Nephron progenitor cell (in vitro differentiated cells): ENCODE measurements around the gene OMG.

ENCODE experiments used
- DNase-seq: peaks from one replicate; pipeline ENCODE4 v3.0.0; 2021
- H3K27ac Mint-ChIP-seq: 2 replicates; pipeline ENCODE4 v1.8.0; 2021; ENCODE audit warnings: mild to moderate bottlenecking, moderate library complexity, mixed read lengths
- H3K27me3 Mint-ChIP-seq: 2 replicates; pipeline ENCODE4 v1.8.0; 2021; ENCODE audit warnings: mild to moderate bottlenecking, low read depth, mixed read lengths; ENCODE audit not compliant: poor library complexity
- H3K36me3 Mint-ChIP-seq: 2 replicates; pipeline ENCODE4 v1.8.0; 2021; ENCODE audit warnings: low read depth, mixed read lengths
- H3K4me1 Mint-ChIP-seq: 2 replicates; pipeline ENCODE4 v1.8.0; 2021; ENCODE audit warnings: mixed read lengths
- H3K4me3 Mint-ChIP-seq: 2 replicates; pipeline ENCODE4 v1.8.0; 2021; ENCODE audit warnings: mild to moderate bottlenecking, moderate library complexity, mixed read lengths
- H3K9me3 Mint-ChIP-seq: 2 replicates; pipeline ENCODE4 v1.8.0; 2021; ENCODE audit warnings: mild to moderate bottlenecking, moderate library complexity, mixed read lengths
- TF ChIP-seq, protein P1 (sequence below): fragments of 200-600 bp; sonication (generic); IDR thresholded peaks from 2 replicates; pipeline ENCODE4 v1.5.0; 2021; ENCODE audit warnings: antibody characterized with exemption

The OMG gene

DNA sequence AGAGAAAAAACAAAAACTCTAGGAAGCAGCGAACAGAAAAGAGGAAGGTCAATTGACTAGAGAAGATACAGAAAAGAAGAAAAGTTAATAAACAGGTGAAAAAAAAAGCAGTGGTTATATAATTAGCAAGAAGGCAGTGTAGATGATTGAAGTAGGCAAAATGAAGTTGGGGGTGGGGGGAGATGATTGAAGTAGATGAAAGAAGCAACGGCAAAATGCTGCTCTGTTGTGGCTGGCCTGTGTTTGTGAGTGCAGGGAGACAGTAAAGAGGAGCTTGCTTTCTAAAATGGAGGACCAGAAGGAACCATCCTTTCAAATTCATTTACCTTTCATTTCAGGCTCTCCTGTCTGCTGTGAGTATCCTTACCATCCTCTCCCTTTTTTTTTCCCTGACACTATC lies 13.2 kb upstream of the OMG start:
- H3K9me3 Mint-ChIP-seq, result no peaks in the 10 kb centered on the region
- H3K27ac Mint-ChIP-seq, result peak overlapping the region; percentile 7
- no peak overlapping the region for H3K4me3 Mint-ChIP-seq
- TF ChIP-seq, protein P1, sequence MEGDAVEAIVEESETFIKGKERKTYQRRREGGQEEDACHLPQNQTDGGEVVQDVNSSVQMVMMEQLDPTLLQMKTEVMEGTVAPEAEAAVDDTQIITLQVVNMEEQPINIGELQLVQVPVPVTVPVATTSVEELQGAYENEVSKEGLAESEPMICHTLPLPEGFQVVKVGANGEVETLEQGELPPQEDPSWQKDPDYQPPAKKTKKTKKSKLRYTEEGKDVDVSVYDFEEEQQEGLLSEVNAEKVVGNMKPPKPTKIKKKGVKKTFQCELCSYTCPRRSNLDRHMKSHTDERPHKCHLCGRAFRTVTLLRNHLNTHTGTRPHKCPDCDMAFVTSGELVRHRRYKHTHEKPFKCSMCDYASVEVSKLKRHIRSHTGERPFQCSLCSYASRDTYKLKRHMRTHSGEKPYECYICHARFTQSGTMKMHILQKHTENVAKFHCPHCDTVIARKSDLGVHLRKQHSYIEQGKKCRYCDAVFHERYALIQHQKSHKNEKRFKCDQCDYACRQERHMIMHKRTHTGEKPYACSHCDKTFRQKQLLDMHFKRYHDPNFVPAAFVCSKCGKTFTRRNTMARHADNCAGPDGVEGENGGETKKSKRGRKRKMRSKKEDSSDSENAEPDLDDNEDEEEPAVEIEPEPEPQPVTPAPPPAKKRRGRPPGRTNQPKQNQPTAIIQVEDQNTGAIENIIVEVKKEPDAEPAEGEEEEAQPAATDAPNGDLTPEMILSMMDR, result no peak
- no peak for DNase-seq
- peaks cover 30% of the 10 kb centered on the region for H3K36me3 Mint-ChIP-seq
- no peaks in the 10 kb centered on the region for H3K27me3 Mint-ChIP-seq
- H3K4me1 Mint-ChIP-seq, result peaks cover 13% of the 10 kb centered on the region

DNA sequence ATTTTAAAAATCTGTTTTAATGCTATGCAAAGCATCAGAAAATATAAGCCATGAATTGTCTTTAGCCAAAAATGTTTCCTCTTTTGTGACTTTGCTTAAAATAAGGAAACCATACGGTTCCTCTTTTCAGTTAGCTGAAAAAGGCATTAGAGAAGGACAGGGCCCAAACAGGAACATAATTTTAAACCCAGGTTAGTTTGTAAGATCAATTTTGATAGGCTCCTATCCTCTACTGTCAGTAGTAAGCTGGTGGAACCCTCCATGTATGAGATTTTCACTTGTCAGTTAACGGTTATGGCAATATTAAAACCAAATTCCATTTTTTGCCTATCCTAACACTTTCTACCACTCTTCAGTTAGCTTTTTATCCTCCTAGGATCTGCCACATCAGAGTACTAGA lies 12.5 kb upstream of the OMG start:
- Mint-ChIP-seq H3K27ac (no peak overlapping the region), H3K9me3 (no peaks in the 10 kb centered on the region), H3K4me1 (peaks cover 13% of the 10 kb centered on the region), H3K4me3 (no peak overlapping the region), H3K27me3 (no peaks in the 10 kb centered on the region), H3K36me3 (peaks cover 34% of the 10 kb centered on the region)
- TF ChIP-seq, protein P1, result no peak
- no peak for DNase-seq

DNA sequence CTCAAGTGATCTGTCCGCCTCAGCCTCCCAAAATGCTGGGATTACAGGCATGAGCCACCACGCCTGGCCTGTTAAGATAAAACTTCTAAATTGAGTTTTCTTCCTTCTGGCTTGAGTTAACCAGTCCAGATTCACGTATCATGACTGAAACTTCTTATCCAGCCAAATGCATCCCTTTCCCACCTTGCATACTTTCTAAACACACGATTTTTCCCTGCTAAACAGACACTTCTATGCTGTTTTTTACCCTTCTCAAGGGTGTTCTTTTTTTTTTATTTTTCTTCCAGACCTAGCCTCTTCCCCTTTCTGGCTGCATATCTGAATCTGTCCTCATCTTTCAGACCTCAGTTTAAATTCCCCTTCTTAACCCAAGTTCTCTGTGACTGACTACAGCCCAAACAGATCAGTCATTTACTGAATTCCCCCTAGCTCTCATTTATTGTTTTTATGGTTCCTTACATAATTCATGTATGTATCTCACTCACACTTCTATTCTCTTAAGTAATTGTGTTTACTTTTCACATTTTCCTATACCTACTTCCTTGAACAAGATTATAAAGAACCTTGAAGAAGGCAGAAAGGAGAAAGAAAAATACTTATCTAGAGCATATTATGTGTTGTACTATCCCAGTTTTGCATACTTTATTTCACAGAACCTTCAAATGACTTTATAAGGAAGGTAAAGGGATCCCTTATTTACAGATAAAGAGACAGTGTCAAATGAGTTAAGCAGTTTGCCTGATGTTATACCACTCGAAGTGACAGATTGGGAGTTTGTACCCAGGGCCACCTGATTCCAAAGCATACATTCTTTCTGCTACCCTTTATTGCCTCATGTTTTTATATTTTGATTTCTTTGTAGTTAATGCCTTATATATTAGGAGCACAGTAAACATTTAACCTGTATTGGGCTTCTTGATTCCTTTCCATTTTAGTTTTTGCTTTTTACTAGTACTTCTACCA lies 11.6 kb upstream of the OMG start:
- H3K36me3 Mint-ChIP-seq, result peaks cover 37% of the 10 kb centered on the region
- TF ChIP-seq, protein P1, result no peak
- no peaks in the 10 kb centered on the region for H3K27me3 Mint-ChIP-seq
- H3K4me3 Mint-ChIP-seq, result no peak overlapping the region
- H3K9me3 Mint-ChIP-seq, result peaks cover 4% of the 10 kb centered on the region
- DNase-seq, result no peak
- H3K27ac Mint-ChIP-seq, result peak overlapping the region; percentile 60
- peaks cover 13% of the 10 kb centered on the region for H3K4me1 Mint-ChIP-seq

DNA sequence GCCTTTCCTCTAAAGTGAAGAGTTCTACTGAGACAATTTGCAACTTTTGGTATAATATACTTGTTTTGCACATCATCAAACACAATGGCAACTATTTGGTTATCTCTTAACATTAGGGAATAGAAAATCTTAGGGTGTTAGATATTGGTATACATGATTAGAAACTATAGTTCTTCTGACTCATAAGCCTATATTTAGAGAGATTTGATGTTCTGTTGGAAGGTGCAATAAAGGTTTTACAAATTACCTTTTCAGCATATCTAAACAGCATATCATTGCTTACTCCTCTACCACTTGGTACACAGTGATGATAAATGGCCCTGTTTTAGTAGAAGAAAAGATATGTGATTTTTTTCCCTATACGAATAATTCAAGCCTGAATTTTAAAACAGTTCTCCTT lies 10.6 kb upstream of the OMG start:
- peaks cover 13% of the 10 kb centered on the region for H3K4me1 Mint-ChIP-seq
- H3K27ac Mint-ChIP-seq, result no peak overlapping the region

DNA sequence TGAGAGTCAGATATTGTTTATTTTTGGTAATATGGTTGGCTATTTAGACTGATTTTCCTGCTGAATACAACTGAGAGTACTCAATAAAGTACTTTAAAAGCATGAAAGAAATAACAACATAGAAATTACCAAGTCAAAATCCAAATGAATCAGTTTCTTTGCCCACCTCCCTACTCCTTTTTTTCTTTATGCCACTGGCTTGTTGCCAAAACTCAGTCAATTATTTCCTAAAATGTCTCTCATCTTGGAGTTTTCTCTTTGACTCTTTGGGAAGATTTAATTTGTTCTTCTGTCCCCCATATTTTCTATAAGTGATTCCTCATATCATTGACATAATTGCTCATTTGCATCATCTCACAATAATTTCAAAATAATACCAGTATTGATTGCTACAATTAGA lies 2.6 kb upstream of the OMG start:
- H3K9me3 Mint-ChIP-seq, result peaks cover 11% of the 10 kb centered on the region
- DNase-seq, result no peak
- no peak overlapping the region for H3K4me3 Mint-ChIP-seq
- H3K36me3 Mint-ChIP-seq, result peaks cover 22% of the 10 kb centered on the region
- no peaks in the 10 kb centered on the region for H3K27me3 Mint-ChIP-seq
- TF ChIP-seq, protein P1, result no peak
- no peak overlapping the region for H3K27ac Mint-ChIP-seq
- H3K4me1 Mint-ChIP-seq, result peaks cover 14% of the 10 kb centered on the region

More for the DNA sequence above, 10.6 kb upstream of the OMG start:
- DNase-seq, result no peak
- Mint-ChIP-seq H3K4me3 (no peak overlapping the region), H3K27me3 (no peaks in the 10 kb centered on the region), H3K36me3 (peaks cover 41% of the 10 kb centered on the region), H3K9me3 (peaks cover 9% of the 10 kb centered on the region)
- TF ChIP-seq, protein P1, result no peak

DNA sequence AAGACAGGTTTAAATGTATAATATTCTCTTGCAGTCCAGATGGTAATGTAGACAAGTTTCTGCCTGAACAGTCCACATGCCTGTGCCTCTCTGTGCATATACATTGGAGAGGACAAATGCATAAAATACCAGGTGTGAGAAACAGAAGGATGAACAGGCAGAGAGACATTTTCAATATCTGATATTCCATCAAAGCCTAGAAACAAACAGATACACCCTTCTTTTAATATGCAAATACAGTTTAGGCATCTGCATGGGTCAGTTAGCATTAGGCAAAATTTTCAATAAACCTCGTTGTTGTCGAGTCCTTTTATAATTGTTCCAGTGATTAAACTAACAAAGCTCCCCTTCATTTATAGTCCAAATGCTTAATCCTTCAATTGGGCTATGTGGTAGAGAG lies 897 bp downstream of the OMG start:
- TF ChIP-seq, protein P1, result no peak
- H3K36me3 Mint-ChIP-seq, result peaks cover 17% of the 10 kb centered on the region
- DNase-seq, result no peak
- no peak overlapping the region for H3K27ac Mint-ChIP-seq
- peaks cover 5% of the 10 kb centered on the region for H3K4me1 Mint-ChIP-seq
- H3K27me3 Mint-ChIP-seq, result no peaks in the 10 kb centered on the region
- no peak overlapping the region for H3K4me3 Mint-ChIP-seq
- H3K9me3 Mint-ChIP-seq, result no peaks in the 10 kb centered on the region
